Measurements from ENCODE around the gene LAD1.

Gene LAD1

GRCh38 chr1:201361652-201362504 is 37.2 kb downstream of the LAD1 start:
- no peak for DNase-seq

- no peak for DNase-seq
Measured at GRCh38 chr1:201360901-201361651, 38.0 kb downstream of the LAD1 start.

- DNase-seq, result no peak
Measured at GRCh38 chr1:201360486-201360885, 38.6 kb downstream of the LAD1 start.

GRCh38 chr1:201359873-201360210 is 39.3 kb downstream of the LAD1 start:
- no peak for DNase-seq

GRCh38 chr1:201359031-201359872 is 39.9 kb downstream of the LAD1 start:
- DNase-seq, result no peak

- no peak for DNase-seq
Measured at GRCh38 chr1:201358596-201358995, 40.5 kb downstream of the LAD1 start.

GRCh38 chr1:201357636-201358348 is 41.3 kb downstream of the LAD1 start:
- DNase-seq, result no peak

GRCh38 chr1:201357211-201357610 is 41.9 kb downstream of the LAD1 start:
- no peak for DNase-seq

- DNase-seq, result no peak
Measured at GRCh38 chr1:201356701-201357100, 42.4 kb downstream of the LAD1 start.

- no peak for DNase-seq
Measured at GRCh38 chr1:201356236-201356635, 42.9 kb downstream of the LAD1 start.

GRCh38 chr1:201355471-201355870 is 43.7 kb downstream of the LAD1 start:
- no peak for DNase-seq

GRCh38 chr1:201354901-201355295 is 44.2 kb downstream of the LAD1 start:
- no peak for DNase-seq

- DNase-seq, result no peak
Measured at GRCh38 chr1:201354151-201354900, 44.8 kb downstream of the LAD1 start.

GRCh38 chr1:201353186-201353940 is 45.8 kb downstream of the LAD1 start:
- DNase-seq, result no peak

GRCh38 chr1:201351617-201352016 is 47.5 kb downstream of the LAD1 start:
- no peak for DNase-seq

- DNase-seq, result no peak
Measured at GRCh38 chr1:201350884-201351283, 48.2 kb downstream of the LAD1 start.

GRCh38 chr1:201350361-201350725 is 48.8 kb downstream of the LAD1 start:
- DNase-seq, result no peak

- no peak for DNase-seq
Measured at GRCh38 chr1:201349092-201349491, 50.0 kb downstream of the LAD1 start.

GRCh38 chr1:201348211-201348566 is 50.9 kb downstream of the LAD1 start:
- DNase-seq, result no peak

GRCh38 chr1:201347498-201348210 is 51.5 kb downstream of the LAD1 start:
- no peak for DNase-seq

- DNase-seq, result no peak
Measured at GRCh38 chr1:201346987-201347386, 52.1 kb downstream of the LAD1 start.
